DOHH2 (cell line): ENCODE measurements around the gene MFN2.

Experiments used
- H3F3A ChIP-seq: fragments of 200-600 bp; sonication (generic), shearing (Covaris generic); 2 replicates; pipeline ENCODE4 v1.6.0; 2016; ENCODE audit warnings: antibody characterized with exemption, mild to moderate bottlenecking; ENCODE audit not compliant: control insufficient read depth, insufficient read depth
- H3K27ac ChIP-seq: fragments of 200-600 bp; sonication (generic); 2 replicates; pipeline ENCODE4 v1.5.1; 2014; ENCODE audit warnings: low read depth, mild to moderate bottlenecking, low read length, moderate library complexity
- H3K27me3 ChIP-seq: fragments of 200-600 bp; sonication (generic); 2 replicates; pipeline ENCODE4 v1.6.1; 2014; ENCODE audit warnings: mild to moderate bottlenecking, low read length, mixed read lengths; ENCODE audit not compliant: control insufficient read depth
- H3K36me3 ChIP-seq: fragments of 200-600 bp; sonication (generic); 2 replicates; pipeline ENCODE4 v1.6.1; 2014; ENCODE audit warnings: mild to moderate bottlenecking, low read length, moderate library complexity, mixed read lengths; ENCODE audit not compliant: control insufficient read depth
- H3K4me1 ChIP-seq: fragments of 200-600 bp; sonication (generic); 2 replicates; pipeline ENCODE4 v1.6.1; 2014; ENCODE audit warnings: mild to moderate bottlenecking, low read length, mixed read lengths; ENCODE audit not compliant: control insufficient read depth
- H3K4me2 ChIP-seq: fragments of 200-600 bp; sonication (generic); 2 replicates; pipeline ENCODE4 v1.6.0; 2014; ENCODE audit warnings: mild to moderate bottlenecking, low read length, moderate library complexity
- H3K4me3 ChIP-seq: fragments of 200-600 bp; sonication (generic); 2 replicates; pipeline ENCODE4 v1.5.1; 2014; ENCODE audit warnings: mild to moderate bottlenecking, low read length, mixed read lengths
- H3K79me2 ChIP-seq: fragments of 200-600 bp; sonication (generic); 2 replicates; pipeline ENCODE4 v1.6.1; 2014; ENCODE audit warnings: mild to moderate bottlenecking, low read length, mixed read lengths; ENCODE audit not compliant: control insufficient read depth
- H3K9me2 ChIP-seq: fragments of 200-600 bp; sonication (generic); replicated peaks from 2 replicates; pipeline ENCODE4 v1.6.1; 2014; ENCODE audit warnings: mild to moderate bottlenecking, low read length, mixed read lengths; ENCODE audit not compliant: control insufficient read depth
- H3K9me3 ChIP-seq: fragments of 200-600 bp; sonication (generic); 2 replicates; pipeline ENCODE4 v1.6.1; 2014; ENCODE audit warnings: antibody characterized with exemption, low read length, mixed read lengths; ENCODE audit not compliant: control insufficient read depth, insufficient read depth
- H4K20me1 ChIP-seq: fragments of 200-600 bp; sonication (generic); 2 replicates; pipeline ENCODE4 v1.6.0; 2014; ENCODE audit warnings: low read depth, mild to moderate bottlenecking, antibody characterized with exemption, low read length, moderate library complexity; ENCODE audit not compliant: control insufficient read depth, insufficient read depth
- CTCF ChIP-seq: fragments of 200-600 bp; sonication (generic); IDR thresholded peaks from one replicate; pipeline ENCODE4 v1.5.1; 2014; ENCODE audit warnings: antibody characterized with exemption, mild to moderate bottlenecking, low read depth, low read length; ENCODE audit not compliant: poor library complexity, severe bottlenecking
- EZH2phosphoT487 ChIP-seq: fragments of 200-600 bp; sonication (generic); IDR thresholded peaks from 2 replicates; pipeline ENCODE4 v1.6.1; 2017; ENCODE audit warnings: borderline replicate concordance, mild to moderate bottlenecking, antibody characterized with exemption, low read length, moderate library complexity, mixed read lengths

The MFN2 gene

GRCh38 chr1:11997081-11997850 lies 17.0 kb downstream of the MFN2 start:
- H4K20me1 ChIP-seq, result no peaks in the 10 kb centered on the region
- no peak overlapping the region for H3K4me3 ChIP-seq
- peaks cover 74% of the 10 kb centered on the region for H3K36me3 ChIP-seq
- no peaks in the 10 kb centered on the region for H3K79me2 ChIP-seq
- no peaks in the 10 kb centered on the region for H3K9me2 ChIP-seq
- no peak for TF ChIP-seq CTCF
- no peak for TF ChIP-seq EZH2phosphoT487
- H3K4me1 ChIP-seq, result no peaks in the 10 kb centered on the region
- no peaks in the 10 kb centered on the region for H3K9me3 ChIP-seq
- H3F3A ChIP-seq, result no peaks in the 10 kb centered on the region
- H3K27me3 ChIP-seq, result no peaks in the 10 kb centered on the region
- H3K4me2 ChIP-seq, result no peak overlapping the region
- H3K27ac ChIP-seq, result no peak overlapping the region

GRCh38 chr1:11998636-11999035 lies 18.4 kb downstream of the MFN2 start:
- no peak overlapping the region for H3K4me2 ChIP-seq
- H3K9me2 ChIP-seq, result no peaks in the 10 kb centered on the region
- no peaks in the 10 kb centered on the region for H4K20me1 ChIP-seq
- no peaks in the 10 kb centered on the region; the same call in 1 of the 2 replicates for H3F3A ChIP-seq
- no peak overlapping the region for H3K27ac ChIP-seq
- no peaks in the 10 kb centered on the region for H3K27me3 ChIP-seq
- TF ChIP-seq EZH2phosphoT487 (no peak), CTCF (no peak)
- H3K4me1 ChIP-seq, result no peaks in the 10 kb centered on the region
- H3K79me2 ChIP-seq, result no peaks in the 10 kb centered on the region
- H3K36me3 ChIP-seq, result peaks cover 77% of the 10 kb centered on the region
- no peaks in the 10 kb centered on the region for H3K9me3 ChIP-seq
- no peak overlapping the region for H3K4me3 ChIP-seq

GRCh38 chr1:11999236-11999635 lies 19.0 kb downstream of the MFN2 start:
- Histone ChIP-seq H3K36me3 (peaks cover 77% of the 10 kb centered on the region), H3K4me2 (no peak overlapping the region), H3K9me3 (no peaks in the 10 kb centered on the region), H3K27ac (no peak overlapping the region), H3K4me3 (no peak overlapping the region), H3K79me2 (no peaks in the 10 kb centered on the region), H3K9me2 (no peaks in the 10 kb centered on the region), H3K27me3 (no peaks in the 10 kb centered on the region), H4K20me1 (no peaks in the 10 kb centered on the region), H3K4me1 (no peaks in the 10 kb centered on the region), H3F3A (no peaks in the 10 kb centered on the region; the same call in 1 of the 2 replicates)
- TF ChIP-seq CTCF, result no peak
- no peak for TF ChIP-seq EZH2phosphoT487
